COLO668 (cell line): ENCODE data around the gene SPIRE2.
"Not testable (repeated sequence)": the region's sequence is repeated elsewhere in the genome, so short reads cannot be mapped to it uniquely, and the experiment has no call there.

Experiments
- DNase-seq: peaks from one replicate; lab custom pipeline; 2025; ENCODE audit not compliant: unreplicated experiment; lab: John Stamatoyannopoulos, UW

Gene SPIRE2

GRCh38 chr16:89836484-89836883 is 8.2 kb downstream of the SPIRE2 start:
- DNase-seq: not testable (repeated sequence)

DNA sequence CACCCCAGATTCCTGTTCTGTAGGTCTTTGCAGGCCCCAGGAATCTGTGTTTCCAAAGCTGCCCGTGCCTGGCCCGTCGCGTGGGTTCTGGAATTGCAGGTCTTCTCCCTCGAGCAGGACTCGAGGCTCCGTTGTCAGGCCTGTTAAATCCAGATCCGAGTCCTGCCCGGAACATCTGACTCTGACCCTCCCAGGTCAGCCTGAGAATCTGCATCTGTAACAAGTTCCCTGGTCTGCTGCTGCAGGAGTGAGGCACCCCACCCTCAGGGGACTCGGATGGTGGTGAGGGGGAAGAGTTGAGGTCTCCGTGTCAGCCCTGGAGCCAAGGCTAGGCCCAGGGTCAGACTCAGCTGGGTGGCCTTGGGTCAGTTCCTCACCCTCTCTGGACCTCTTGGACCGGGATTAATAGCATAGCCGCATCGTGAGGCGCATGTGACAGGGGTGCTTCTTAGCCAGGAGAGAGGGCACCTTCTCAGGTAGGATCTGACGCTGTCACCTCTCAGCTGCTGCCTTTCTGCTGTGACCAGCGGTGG is 8.8 kb downstream of the SPIRE2 start:
- DNase-seq: no peak

GRCh38 chr16:89841275-89841674 is 13.0 kb downstream of the SPIRE2 start:
- no peak for DNase-seq

GRCh38 chr16:89842471-89843408 is 14.5 kb downstream of the SPIRE2 start:
- no peak for DNase-seq

- DNase-seq: no peak
These were observed 15.4 kb downstream of the SPIRE2 start for GRCh38 chr16:89843409-89844350.

DNA sequence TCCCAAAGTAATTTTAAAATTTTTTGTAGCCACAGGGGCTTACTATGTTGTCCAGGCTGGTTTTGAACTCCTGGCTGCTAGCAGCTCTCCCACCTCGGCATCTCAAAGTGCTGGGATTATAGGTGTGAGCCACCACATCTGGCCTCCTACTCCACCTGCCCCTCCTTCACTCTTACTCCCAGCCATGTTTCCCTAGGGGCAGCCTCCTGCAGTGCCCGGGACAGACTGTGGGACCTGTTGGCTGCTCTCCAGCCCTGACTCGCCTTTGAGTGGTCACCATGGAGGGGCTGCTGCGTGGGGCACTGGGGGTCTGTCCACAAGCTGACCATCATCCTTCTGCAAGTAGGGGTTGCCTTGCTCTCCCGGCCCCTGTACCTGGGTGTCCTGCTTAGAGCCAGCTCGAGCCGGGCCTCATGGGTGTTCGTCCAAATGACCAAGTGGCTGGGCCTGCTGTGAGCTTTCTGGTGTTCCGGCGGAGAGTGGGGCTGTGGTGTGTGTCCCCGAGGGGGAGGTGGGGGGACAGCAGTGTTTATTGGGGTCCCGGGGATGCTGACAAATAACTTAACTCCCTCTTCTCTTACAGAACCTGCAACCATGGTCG is 16.6 kb downstream of the SPIRE2 start:
- no peak for DNase-seq

DNA sequence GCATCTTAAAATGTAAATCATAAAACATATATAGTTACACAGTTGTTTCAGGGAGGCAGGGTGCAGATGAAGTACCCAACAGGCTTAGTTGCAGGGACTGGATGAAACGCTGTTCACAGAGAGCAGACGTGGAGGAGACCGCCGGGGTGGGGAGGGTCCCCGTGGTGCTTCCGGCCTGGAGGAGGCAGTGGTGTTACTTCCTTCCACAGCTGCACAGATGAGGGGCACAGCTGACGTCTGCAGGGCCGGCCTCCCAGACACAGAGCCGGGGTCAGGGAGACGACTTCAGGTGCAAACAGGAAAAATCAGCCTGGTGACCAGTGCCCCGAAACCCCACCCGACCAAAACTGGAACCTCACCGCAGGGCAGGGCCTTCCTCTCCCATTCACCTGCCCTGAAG is 17.1 kb downstream of the SPIRE2 start:
- DNase-seq: no peak

GRCh38 chr16:89847051-89847939 is 19.0 kb downstream of the SPIRE2 start:
- DNase-seq: peak; percentile 86

DNA sequence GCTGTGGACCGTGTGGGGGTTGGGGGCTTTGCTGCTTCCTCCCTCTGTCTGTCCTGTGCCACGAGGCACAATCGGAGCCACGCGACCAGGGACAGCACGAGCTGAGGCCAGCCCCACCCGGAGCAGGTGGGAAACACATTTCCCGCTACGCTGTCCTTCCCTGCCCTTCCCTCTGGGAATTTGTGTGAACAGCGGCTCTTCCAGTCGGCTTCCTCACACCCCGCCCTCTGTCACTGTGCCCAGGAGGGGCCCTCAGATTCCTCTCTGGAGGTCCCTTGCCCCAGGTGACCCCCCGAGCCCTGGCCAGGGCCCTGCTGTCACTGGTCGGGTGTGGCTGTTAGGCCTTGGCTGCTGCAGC is 19.6 kb downstream of the SPIRE2 start:
- peak; percentile 79 for DNase-seq

DNA sequence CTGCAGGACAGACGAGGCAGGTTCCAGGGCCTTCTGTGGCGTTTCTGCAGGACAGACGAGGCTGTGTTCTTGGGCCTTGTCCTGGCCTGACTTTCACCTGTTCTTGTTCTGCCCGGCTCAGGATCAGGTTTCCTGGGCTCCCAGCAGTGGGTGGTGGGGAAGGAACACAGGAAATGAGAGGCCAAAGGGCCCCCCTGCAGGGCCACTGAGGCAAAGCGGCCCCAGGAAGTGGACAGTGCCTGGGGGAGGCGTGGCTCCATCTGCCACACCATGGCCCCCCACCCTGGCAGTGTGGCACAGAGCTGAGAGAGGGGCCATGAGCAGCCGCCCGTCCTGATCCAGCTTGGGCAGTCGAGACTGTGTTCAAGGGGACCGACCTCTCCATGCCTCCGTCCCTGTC is 20.7 kb downstream of the SPIRE2 start:
- peak; percentile 34 for DNase-seq

DNA sequence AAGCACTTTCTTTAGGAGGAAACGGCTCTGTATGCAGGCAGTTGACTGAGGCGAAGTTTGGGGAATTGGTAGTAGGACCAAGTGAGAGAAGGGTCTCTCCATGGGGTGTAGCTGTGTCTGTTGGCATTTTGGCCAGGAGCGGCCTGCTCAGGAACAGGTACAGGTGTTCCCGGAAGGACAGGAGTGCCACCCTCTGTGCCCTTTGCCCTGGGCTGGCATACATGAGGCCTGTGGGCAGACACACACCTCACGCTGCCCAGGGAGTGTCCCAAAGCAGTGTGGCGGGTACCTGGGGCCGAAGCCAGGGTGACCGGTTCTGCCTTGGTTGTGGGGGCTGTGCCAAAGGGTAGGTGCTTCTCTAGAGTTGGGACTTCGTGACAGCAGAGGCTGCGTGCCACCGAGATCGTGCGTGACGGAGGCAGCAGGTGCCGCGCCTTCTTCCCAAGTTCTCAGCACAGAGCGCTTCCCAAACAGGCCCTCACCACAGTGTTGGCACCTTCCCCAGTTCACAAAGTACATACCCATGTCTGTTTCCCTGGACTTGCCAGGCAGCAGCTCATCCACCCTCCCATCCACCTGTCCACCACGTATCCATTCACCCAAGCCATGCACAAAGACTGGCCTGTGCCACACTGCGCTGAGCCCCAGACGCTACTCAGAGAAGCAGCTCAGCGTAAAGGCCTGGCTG is 25.2 kb downstream of the SPIRE2 start:
- DNase-seq: no peak

GRCh38 chr16:89855301-89855945 is 27.1 kb downstream of the SPIRE2 start:
- no peak for DNase-seq

- DNase-seq: no peak
These were observed 27.7 kb downstream of the SPIRE2 start for GRCh38 chr16:89855986-89856385.

DNA sequence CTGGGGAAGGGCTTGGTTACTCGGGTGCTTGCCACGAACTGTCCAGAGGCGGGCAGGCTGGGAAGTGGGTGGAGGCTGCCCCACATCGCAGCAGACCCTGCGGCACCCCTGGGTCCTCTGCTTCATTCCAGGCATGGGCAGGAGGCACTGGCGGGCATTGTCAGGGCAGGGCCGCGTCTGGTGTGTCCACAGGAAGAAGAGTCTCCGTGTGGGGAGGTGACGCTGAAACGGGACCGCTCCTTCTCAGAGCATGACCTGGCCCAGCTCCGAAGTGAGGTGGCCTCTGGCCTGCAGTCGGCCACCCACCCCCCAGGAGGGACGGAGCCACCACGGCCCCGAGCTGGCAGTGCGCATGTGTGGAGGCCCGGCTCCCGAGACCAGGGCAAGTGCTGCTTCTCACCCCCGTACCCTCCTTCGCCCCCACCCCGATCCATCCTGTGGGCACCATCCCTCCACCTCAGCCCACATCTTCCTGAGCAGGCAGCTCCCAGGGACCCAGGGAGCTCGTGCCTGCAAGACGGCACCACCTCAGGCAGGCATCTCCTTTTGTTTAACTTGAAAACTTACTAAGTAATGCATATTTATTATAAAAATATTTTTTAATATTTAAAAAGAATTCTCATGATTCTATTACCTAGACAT is 30.8 kb downstream of the SPIRE2 start:
- no peak for DNase-seq

DNA sequence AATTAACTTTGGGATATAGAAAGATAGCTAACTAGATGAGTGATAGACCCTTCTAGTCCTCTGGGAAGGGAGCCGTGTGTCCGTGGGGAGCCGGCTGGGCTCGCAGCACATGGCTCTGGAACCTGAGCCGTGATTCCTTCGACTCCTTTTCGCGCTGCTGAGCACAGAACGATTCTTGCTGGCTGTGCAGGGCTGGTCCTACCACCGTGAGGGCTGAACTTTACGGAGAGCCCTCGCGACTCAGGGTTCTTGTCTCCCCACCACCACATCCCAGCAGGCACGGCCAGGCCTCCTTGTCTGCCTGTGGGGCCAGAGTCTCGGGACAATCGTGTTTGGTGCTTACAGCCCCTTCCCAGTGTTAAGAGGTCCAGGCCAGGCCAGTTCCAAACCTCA is 31.3 kb downstream of the SPIRE2 start:
- no peak for DNase-seq

DNA sequence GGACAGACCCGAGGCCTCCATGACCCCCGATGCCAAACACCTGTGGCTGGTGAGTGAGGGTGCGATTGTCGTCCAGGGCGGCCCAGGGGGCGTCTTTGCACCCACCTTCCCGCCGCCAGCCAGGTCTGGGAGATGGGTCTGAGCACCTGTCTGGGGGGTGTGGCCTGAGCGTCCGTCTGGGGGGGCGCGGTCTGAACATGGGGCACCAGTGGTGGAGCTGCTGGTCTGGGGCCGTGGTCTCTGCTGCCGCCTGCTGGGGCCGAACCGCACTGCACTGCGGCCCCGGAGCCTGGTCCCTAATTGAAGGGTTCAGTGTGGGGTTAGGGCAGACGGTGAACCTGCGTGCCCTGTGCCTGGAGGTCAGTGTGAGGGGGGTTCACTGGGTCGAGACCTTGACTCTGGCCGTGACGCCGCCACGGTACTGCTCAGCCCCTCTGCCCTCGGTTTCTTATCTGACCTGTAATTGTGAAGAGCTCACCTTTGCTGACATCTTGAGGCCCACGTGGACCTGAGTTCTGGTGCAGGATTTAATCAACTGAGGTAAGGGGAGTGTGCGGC is 32.6 kb downstream of the SPIRE2 start:
- peak; percentile 78 for DNase-seq

- no peak for DNase-seq
These were observed 33.4 kb downstream of the SPIRE2 start for GRCh38 chr16:89861648-89862047.

- no peak for DNase-seq
These were observed 34.5 kb downstream of the SPIRE2 start for GRCh38 chr16:89862732-89863131.
